ENCODE data around the gene DNAH12. TPM values are rescaled to one million over a fixed set of nuclear protein-coding genes. Genes with fewer than 3 reads are reported as not detected.

The DNAH12 gene
- total RNA-seq, 1 donor from 2014 or later: not detected

GRCh38 chr3:57244946-57245345, 299.2 kb downstream of the DNAH12 start:
- intact Hi-C loops (cut with micrococcal nuclease): no loop called here
- no peaks in the 10 kb centered on the region for H3K4me1 Mint-ChIP-seq
- peak overlapping the region; percentile 17 for H3K27ac Mint-ChIP-seq
- H3K4me3 Mint-ChIP-seq: no peak overlapping the region
- no peak for DNase-seq
- peaks cover 60% of the 10 kb centered on the region for H3K36me3 Mint-ChIP-seq (ENCODE audit: low read depth)
- H3K27me3 Mint-ChIP-seq: no peaks in the 10 kb centered on the region
- H3K9me3 Mint-ChIP-seq: no peaks in the 10 kb centered on the region

Other genes with a start within 250 kb of the DNAH12 start
- 34.4 TPM in 2 replicates for gene PDE12, start 11.9 kb upstream of the DNAH12 start, total RNA-seq
- 84.4 and 91.4 TPM in 2 replicates for gene ARF4, start 53.0 kb upstream of the DNAH12 start, total RNA-seq
- gene DENND6A, start 148.7 kb upstream of the DNAH12 start, total RNA-seq: 20.8 and 25.2 TPM in 2 replicates
- gene SLMAP, start 212.0 kb upstream of the DNAH12 start, total RNA-seq: 53.4 and 58.1 TPM in 2 replicates